Measurements from ENCODE around the gene DOCK6.
A peak's percentile ranks its signal among the peaks of the same experiment; 100 is the strongest.
"Not testable (repeated sequence)": the region's sequence is repeated elsewhere in the genome, so short reads cannot be mapped to it uniquely, and the experiment has no call there.

The DOCK6 gene

DNA sequence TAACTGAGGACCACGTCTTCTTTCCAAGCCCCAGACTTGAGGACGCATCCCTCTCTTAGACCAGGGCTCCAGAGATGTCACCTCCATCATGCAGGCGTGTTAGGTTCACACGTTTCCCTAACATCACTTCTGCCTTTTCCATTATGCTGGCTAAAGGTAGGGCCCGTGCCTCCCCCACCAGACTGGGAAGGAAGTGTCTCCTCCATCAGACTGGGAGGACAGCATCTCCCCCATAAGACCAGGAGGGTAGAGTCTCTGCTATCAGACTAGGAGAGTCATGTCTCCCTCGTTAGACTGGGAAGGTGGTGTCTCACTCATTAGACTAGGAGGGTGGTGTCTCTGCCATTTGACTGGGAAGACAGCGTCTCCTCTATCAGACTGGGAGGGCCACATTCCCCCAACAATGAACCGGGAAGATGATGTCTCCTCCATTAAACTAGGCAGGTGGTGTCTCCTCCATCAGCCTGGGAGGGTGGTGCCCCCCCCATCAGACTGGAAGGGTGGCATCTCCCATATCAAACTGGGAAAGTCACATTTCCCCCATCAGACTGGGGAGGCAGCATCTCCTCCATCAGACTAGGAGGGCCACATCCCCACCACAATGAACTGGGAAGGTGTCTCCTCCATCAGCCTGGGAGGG lies 88.7 kb downstream of the DOCK6 start:
- no peaks in the 10 kb centered on the region for H3K36me3 Mint-ChIP-seq
- no peak overlapping the region for H3K27ac Mint-ChIP-seq
- H3K9me3 Mint-ChIP-seq = no peaks in the 10 kb centered on the region
- H3K4me3 Mint-ChIP-seq = no peak overlapping the region
- no peak for ATAC-seq
- H3K4me1 Mint-ChIP-seq = no peaks in the 10 kb centered on the region
- H3K27me3 Mint-ChIP-seq = peaks cover 34% of the 10 kb centered on the region

DNA sequence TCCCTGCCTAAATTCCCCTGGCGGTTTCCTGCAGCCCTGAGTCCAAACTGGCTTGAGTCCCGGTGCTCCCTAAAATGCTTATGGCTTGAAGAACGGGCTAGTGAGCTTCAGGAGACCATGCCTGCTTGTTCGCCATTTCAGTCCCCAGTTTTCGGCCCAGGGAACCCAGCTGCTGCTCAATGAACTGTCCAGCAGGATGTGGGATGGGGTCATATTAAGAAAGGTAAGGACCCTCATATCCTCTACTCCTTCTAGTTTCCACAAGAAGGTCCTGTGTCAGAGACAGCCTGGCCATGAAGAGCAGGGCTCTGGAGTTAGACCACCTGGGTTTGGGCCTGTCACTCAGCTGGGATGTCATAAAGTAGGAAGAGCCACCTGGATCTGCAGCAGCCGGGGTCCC lies 89.7 kb downstream of the DOCK6 start:
- ATAC-seq = no peak
- H3K27ac Mint-ChIP-seq = no peak overlapping the region
- no peaks in the 10 kb centered on the region for H3K9me3 Mint-ChIP-seq
- H3K4me3 Mint-ChIP-seq = no peak overlapping the region
- H3K4me1 Mint-ChIP-seq = no peaks in the 10 kb centered on the region
- H3K36me3 Mint-ChIP-seq = no peaks in the 10 kb centered on the region
- peaks cover 24% of the 10 kb centered on the region for H3K27me3 Mint-ChIP-seq

GRCh38 chr19:11171144-11171543 lies 91.2 kb downstream of the DOCK6 start:
- no peak for ATAC-seq
- no peak overlapping the region for H3K4me3 Mint-ChIP-seq
- H3K27ac Mint-ChIP-seq = no peak overlapping the region
- H3K4me1 Mint-ChIP-seq = no peaks in the 10 kb centered on the region
- no peaks in the 10 kb centered on the region for H3K36me3 Mint-ChIP-seq
- H3K27me3 Mint-ChIP-seq = peaks cover 24% of the 10 kb centered on the region
- no peaks in the 10 kb centered on the region for H3K9me3 Mint-ChIP-seq

DNA sequence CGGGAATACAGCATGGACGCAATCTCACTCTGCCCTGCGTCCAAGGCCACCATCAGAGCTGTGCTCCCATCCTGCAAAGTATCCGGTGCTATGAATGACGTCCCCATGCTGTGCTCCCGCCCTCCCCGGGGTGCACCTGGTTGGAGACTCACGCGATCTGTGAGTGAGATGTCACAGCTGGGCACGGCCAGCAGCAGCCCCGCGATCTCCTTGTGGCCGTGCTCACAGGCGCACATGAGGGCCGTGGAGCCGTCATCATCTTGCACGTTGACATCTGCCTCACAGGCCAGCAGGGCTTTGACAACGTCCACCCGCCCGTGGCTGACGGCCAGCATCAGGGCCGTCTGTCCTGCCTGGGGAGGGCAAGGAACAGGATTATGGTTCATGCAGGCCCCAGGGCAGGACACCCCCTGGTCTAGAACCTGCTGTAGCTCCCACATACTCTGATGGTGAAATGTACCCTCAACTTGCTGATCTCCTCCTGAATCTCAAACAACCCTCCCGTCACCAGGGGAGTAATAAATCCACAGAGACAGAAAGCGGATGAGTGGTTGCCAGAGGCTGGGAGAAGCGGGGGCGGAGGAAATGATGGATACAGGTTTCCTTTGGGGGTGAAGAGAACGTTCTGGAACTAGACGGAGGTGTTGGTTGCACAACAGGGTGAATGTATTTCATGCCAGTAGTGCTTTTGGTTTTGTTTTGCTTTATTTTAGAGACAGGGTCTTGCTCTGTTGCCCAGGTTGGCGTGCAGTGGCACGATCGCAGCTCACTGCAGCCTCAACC lies 92.2 kb downstream of the DOCK6 start:
- no peaks in the 10 kb centered on the region for H3K36me3 Mint-ChIP-seq
- H3K27ac Mint-ChIP-seq = no peak overlapping the region
- H3K27me3 Mint-ChIP-seq = peaks cover 15% of the 10 kb centered on the region

DNA sequence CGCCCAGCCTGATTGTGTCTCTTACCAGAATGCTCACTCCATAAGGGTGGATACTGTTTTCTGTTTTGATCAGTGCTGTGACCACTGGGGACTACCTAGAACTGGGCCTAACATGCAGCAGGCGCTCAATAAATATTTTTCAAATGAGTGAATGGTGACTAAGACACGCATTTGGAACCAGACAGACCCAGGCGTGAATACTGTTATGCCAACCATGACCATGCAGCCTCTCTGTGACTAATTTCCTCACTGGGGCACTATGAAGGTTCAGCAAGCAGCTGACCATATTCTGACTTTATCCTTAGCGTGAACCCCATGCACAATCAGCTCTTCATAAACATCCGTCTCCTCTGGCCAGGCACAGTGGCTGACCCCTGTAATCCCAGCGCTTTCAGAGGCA lies 93.8 kb downstream of the DOCK6 start:
- Mint-ChIP-seq H3K27ac (no peak overlapping the region), H3K27me3 (peaks cover 15% of the 10 kb centered on the region), H3K36me3 (no peaks in the 10 kb centered on the region), H3K4me3 (no peak overlapping the region), H3K4me1 (no peaks in the 10 kb centered on the region), H3K9me3 (no peaks in the 10 kb centered on the region)
- peak; percentile 42 for ATAC-seq

More for the DNA sequence above, 92.2 kb downstream of the DOCK6 start:
- Mint-ChIP-seq H3K9me3 (no peaks in the 10 kb centered on the region), H3K4me1 (no peaks in the 10 kb centered on the region), H3K4me3 (no peak overlapping the region)
- no peak for ATAC-seq

DNA sequence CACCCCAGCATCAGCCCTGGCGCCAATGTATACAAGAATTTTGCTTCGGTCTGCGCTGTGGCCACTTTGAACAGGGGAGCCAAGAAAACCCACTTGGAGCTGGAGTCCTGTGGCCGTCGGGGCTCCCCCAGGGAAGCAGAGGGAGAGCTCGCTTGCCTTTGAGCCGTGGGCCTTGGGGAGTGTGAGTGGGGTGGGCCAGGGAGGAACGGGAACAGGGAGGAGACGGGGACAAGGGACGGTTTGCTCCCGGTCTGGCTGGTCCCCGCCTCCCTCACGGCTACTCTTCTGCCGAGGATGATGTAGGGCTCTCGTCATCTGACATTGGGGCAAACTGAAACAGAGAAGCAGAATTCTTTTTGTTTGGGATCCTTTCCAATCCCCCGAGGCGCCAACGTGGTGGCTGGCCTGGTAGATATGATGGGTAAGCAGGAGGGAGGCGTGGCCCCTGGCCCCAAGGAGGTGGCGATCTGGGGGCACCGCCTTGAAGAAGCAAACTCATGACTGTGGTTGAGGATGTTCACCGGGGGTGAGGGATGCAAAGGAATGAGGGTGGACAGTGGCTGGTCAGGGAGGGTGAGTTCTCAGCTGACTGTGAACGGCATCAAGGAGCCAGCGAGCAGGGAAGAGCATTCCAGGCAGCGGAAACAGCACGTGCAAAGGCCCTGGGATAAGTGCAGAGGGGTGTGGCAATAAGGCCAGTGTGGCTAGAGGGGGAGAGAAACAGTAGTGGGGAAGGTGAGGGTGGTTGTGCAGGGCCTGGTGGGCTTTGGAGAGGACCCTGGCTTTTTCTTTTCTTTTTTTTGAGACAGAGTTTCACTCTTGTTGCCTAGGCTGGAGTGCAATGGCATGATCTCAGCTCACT lies 95.8 kb downstream of the DOCK6 start:
- Mint-ChIP-seq H3K4me3 (no peak overlapping the region), H3K9me3 (no peaks in the 10 kb centered on the region), H3K4me1 (no peaks in the 10 kb centered on the region), H3K36me3 (no peaks in the 10 kb centered on the region), H3K27ac (no peak overlapping the region), H3K27me3 (peaks cover 15% of the 10 kb centered on the region)
- ATAC-seq = no peak

GRCh38 chr19:11165486-11166030 lies 96.8 kb downstream of the DOCK6 start:
- H3K27me3 Mint-ChIP-seq = peaks cover 15% of the 10 kb centered on the region
- H3K4me3 Mint-ChIP-seq = no peak overlapping the region
- ATAC-seq = no peak
- no peaks in the 10 kb centered on the region for H3K4me1 Mint-ChIP-seq
- H3K9me3 Mint-ChIP-seq = no peaks in the 10 kb centered on the region
- H3K36me3 Mint-ChIP-seq = no peaks in the 10 kb centered on the region
- no peak overlapping the region for H3K27ac Mint-ChIP-seq

- ATAC-seq = no peak
- peaks cover 12% of the 10 kb centered on the region for H3K27me3 Mint-ChIP-seq
- H3K4me1 Mint-ChIP-seq = no peaks in the 10 kb centered on the region
- H3K4me3 Mint-ChIP-seq = no peak overlapping the region
- no peaks in the 10 kb centered on the region for H3K9me3 Mint-ChIP-seq
- H3K27ac Mint-ChIP-seq = no peak overlapping the region
- no peaks in the 10 kb centered on the region for H3K36me3 Mint-ChIP-seq
Measured at GRCh38 chr19:11164879-11165406, 97.4 kb downstream of the DOCK6 start.

- no peaks in the 10 kb centered on the region for H3K4me1 Mint-ChIP-seq
- no peaks in the 10 kb centered on the region for H3K36me3 Mint-ChIP-seq
- H3K9me3 Mint-ChIP-seq = no peaks in the 10 kb centered on the region
- H3K4me3 Mint-ChIP-seq = no peak overlapping the region
- ATAC-seq = no peak
- H3K27me3 Mint-ChIP-seq = peaks cover 7% of the 10 kb centered on the region
- H3K27ac Mint-ChIP-seq = no peak overlapping the region
Measured at GRCh38 chr19:11164296-11164695, 98.0 kb downstream of the DOCK6 start.

- not testable (repeated sequence) for H3K4me3 Mint-ChIP-seq, H3K9me3 Mint-ChIP-seq, H3K27ac Mint-ChIP-seq, H3K36me3 Mint-ChIP-seq, ATAC-seq, H3K4me1 Mint-ChIP-seq, H3K27me3 Mint-ChIP-seq
Measured at GRCh38 chr19:11160440-11160768, 101.9 kb downstream of the DOCK6 start.

GRCh38 chr19:11159598-11160439 lies 102.5 kb downstream of the DOCK6 start:
- Mint-ChIP-seq H3K27me3 (peaks cover 2% of the 10 kb centered on the region), H3K9me3 (no peaks in the 10 kb centered on the region), H3K4me1 (peaks cover 2% of the 10 kb centered on the region), H3K4me3 (no peak overlapping the region), H3K36me3 (no peaks in the 10 kb centered on the region), H3K27ac (no peak overlapping the region)
- ATAC-seq = no peak

DNA sequence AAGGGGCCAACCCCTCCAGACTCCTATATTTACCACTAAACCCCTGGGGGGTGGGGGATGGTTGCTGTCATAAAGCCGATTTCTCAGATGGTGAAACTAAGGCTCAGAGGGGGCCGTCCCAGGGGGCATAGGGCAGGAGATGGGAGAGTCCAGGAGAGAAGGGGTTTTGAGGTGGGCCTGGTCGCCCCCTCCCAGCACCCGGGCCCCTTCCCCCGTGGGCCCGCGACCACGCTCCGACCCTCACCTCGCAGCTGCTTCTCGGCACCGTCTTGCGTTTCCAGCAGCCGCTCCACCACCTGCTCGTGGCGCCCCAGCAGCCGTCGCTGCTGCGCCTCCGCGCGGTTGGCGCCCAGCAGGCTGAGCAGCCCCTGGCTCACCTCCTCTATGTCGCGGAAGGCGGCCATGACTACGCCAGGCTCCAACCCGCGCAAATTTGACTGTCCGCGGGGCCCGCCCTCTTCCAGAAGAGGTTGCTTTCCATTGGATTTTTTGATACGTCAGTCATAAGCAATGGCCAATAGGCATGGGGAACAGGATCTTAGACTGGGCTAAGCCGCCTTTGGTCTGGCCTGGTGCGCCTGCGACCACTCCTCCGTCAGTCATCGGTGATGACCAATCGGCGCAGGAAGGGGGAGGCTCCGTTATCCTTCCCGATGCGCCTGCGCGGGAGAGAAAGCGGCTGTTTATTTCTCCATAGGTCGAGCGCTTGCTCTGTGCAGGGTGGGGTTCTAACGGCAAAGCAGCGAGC lies 106.8 kb downstream of the DOCK6 start, which contains the start of gene SPC24:
TSS of gene SPC24 (minus strand) at position 410 of the 748 bp plus-strand sequence. CDS start at position 404, 6 bp downstream.
- ATAC-seq = peak; percentile 99
- H3K4me1 Mint-ChIP-seq = peaks cover 8% of the 10 kb centered on the region
- no peaks in the 10 kb centered on the region for H3K36me3 Mint-ChIP-seq
- peak within 1 kb of the TSS; percentile 60 for H3K27ac Mint-ChIP-seq
- peaks cover 24% of the 10 kb centered on the region for H3K27me3 Mint-ChIP-seq
- peak within 1 kb of the TSS; percentile 84 for H3K4me3 Mint-ChIP-seq
- no peaks in the 10 kb centered on the region for H3K9me3 Mint-ChIP-seq

- H3K9me3 Mint-ChIP-seq = no peaks in the 10 kb centered on the region
- peak overlapping the region; percentile 84 for H3K4me3 Mint-ChIP-seq
- no peak overlapping the region for H3K27ac Mint-ChIP-seq
- H3K27me3 Mint-ChIP-seq = peaks cover 24% of the 10 kb centered on the region
- ATAC-seq = no peak
- no peaks in the 10 kb centered on the region for H3K36me3 Mint-ChIP-seq
- H3K4me1 Mint-ChIP-seq = peaks cover 8% of the 10 kb centered on the region
Measured at GRCh38 chr19:11154683-11155047, 107.7 kb downstream of the DOCK6 start.
